Stomach (tissue), 4 donors: ENCODE results near the gene FUOM.

Experiments
- EP300 ChIP-seq: sonication (generic); formaldehyde crosslinking; IDR thresholded peaks from one replicate; pipeline ENCODE4 v1.6.1; 2017; ENCODE audit warnings: antibody characterized with exemption
- POLR2A ChIP-seq, 4 donors: fragments of 450-650 bp; IDR thresholded peaks; one replicate each; pipeline ENCODE4 v1.6.1; 2016; ENCODE audit warnings: antibody characterized with exemption in 4 of 4, control low read depth in 2 of 4, mild to moderate bottlenecking in 1 of 4, moderate library complexity in 1 of 4
- POLR2AphosphoS5 ChIP-seq, 3 donors: sonication (generic); formaldehyde crosslinking; IDR thresholded peaks; one replicate each; pipeline ENCODE4 v1.6.1; 2016; ENCODE audit warnings: antibody characterized with exemption in 3 of 3
- TF ChIP-seq, protein P1 (sequence below), 7 experiments: fragments of 450-650 bp in 4 of 7; fragments of 200-600 bp in 3 of 7; sonication (generic) in 3 of 7; IDR thresholded peaks; one replicate each; pipeline ENCODE4 v1.5.1; 2016 to 2019; ENCODE audit warnings: antibody characterized with exemption in 7 of 7, control low read depth in 2 of 7, mild to moderate bottlenecking in 1 of 7

DNA sequence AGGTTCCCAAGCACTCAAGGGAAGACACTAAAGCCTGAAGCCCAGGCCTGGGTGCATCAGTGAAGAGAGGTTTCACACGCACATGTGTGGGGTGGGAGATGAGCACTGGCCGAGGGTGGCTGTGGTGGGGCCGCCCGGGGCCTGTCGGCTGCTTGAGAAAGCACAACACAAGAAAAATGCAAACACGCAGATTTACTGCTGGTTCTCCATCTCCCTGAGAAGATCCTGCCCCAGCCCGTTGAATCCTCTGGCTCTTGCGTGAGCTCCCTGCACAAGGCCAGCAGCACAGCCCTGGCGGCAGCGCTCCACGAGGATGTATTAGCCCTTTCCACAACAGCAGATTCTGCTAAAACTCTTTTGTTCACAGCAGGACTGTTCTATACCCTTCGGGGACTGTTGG lies 42.9 kb downstream of the FUOM start:
- TF ChIP-seq, protein P1, sequence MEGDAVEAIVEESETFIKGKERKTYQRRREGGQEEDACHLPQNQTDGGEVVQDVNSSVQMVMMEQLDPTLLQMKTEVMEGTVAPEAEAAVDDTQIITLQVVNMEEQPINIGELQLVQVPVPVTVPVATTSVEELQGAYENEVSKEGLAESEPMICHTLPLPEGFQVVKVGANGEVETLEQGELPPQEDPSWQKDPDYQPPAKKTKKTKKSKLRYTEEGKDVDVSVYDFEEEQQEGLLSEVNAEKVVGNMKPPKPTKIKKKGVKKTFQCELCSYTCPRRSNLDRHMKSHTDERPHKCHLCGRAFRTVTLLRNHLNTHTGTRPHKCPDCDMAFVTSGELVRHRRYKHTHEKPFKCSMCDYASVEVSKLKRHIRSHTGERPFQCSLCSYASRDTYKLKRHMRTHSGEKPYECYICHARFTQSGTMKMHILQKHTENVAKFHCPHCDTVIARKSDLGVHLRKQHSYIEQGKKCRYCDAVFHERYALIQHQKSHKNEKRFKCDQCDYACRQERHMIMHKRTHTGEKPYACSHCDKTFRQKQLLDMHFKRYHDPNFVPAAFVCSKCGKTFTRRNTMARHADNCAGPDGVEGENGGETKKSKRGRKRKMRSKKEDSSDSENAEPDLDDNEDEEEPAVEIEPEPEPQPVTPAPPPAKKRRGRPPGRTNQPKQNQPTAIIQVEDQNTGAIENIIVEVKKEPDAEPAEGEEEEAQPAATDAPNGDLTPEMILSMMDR (IDR thresholded peaks at IDR 0.05) = no peak
- no peak for TF ChIP-seq POLR2A (IDR thresholded peaks at IDR 0.05)
- TF ChIP-seq POLR2AphosphoS5 (IDR thresholded peaks at IDR 0.05) = no peak
- TF ChIP-seq EP300 = no peak
